Panc1 (cell line): ENCODE results near the gene CENPP. TPM values are rescaled to one million over a fixed set of nuclear protein-coding genes. Genes with fewer than 3 reads are reported as not detected.

Experiments
- ATAC-seq: fragments of 200-7000 bp; cut with Tn5 transposase; 2 replicates; pipeline ENCODE4 v1.9.1; 2020; ENCODE audit warnings: mild to moderate bottlenecking, moderate library complexity
- BruUV-seq: library from RNA; stranded (reverse); fragments of 400-500 nt; replicated peaks from 2 replicates; lab custom pipeline; 2021; lab: Mats Ljungman, UMichigan
- CTCF ChIA-PET: fragments of 300-600 bp; sonication (Branson Sonifier 250); formaldehyde crosslinking; loops from one replicate; lab custom pipeline; 2022; ENCODE audit warnings: antibody characterized with exemption; lab: Charles Lee
- POLR2A ChIA-PET: fragments of 300-600 bp; sonication (Branson Sonifier 250); formaldehyde crosslinking; loops from one replicate; lab custom pipeline; 2022; ENCODE audit warnings: antibody characterized with exemption; lab: Charles Lee
- DNase-seq: peaks from one replicate; pipeline ENCODE4 v3.0.0-alpha.2; 2010; ENCODE audit warnings: low read depth, low spot score
- H3K27ac ChIP-seq: 2 replicates; pipeline ENCODE4 v1.5.1; 2011; ENCODE audit warnings: mild to moderate bottlenecking, low read length, inconsistent platforms
- H3K27me3 ChIP-seq: fragments of 200-500 bp; sonication (Bioruptor generic); 2 replicates; pipeline ENCODE4 v1.6.0; 2014; ENCODE audit warnings: low read length, inconsistent platforms; ENCODE audit not compliant: control insufficient read depth, insufficient read depth
- H3K36me3 ChIP-seq: fragments of 200-500 bp; sonication (Bioruptor generic); 2 replicates; pipeline ENCODE4 v1.5.1; 2014; ENCODE audit warnings: inconsistent platforms, mild to moderate bottlenecking, low read length, moderate library complexity; ENCODE audit not compliant: control insufficient read depth, insufficient read depth
- H3K4me1 ChIP-seq: 2 replicates; pipeline ENCODE4 v1.5.1; 2011; ENCODE audit warnings: inconsistent platforms, mild to moderate bottlenecking, low read length, moderate library complexity; ENCODE audit not compliant: control insufficient read depth, insufficient read depth
- H3K4me3 ChIP-seq, 2 experiments: 2 replicates each; pipeline ENCODE4 v1.5.1; 2011 to 2012; ENCODE audit warnings: low read depth in 2 of 2, low read length in 2 of 2, mild to moderate bottlenecking in 2 of 2, inconsistent platforms in 1 of 2, moderate library complexity in 1 of 2
- H3K9me3 ChIP-seq: fragments of 200-500 bp; sonication (Bioruptor generic); 2 replicates; pipeline ENCODE4 v1.5.1; 2014; ENCODE audit warnings: low read depth, mild to moderate bottlenecking, inconsistent platforms, low read length, moderate library complexity; ENCODE audit not compliant: control insufficient read depth, insufficient read depth
- POLR2AphosphoS5 ChIP-seq: IDR thresholded peaks from 2 replicates; pipeline ENCODE4 v1.6.1; 2012; ENCODE audit warnings: mild to moderate bottlenecking, low read depth, low read length, moderate library complexity
- SIN3A ChIP-seq: IDR thresholded peaks from 2 replicates; pipeline ENCODE4 v1.6.1; 2012; ENCODE audit warnings: low read depth, mild to moderate bottlenecking, low read length, moderate library complexity, borderline replicate concordance; ENCODE audit not compliant: insufficient read depth
- TCF7L2 ChIP-seq: IDR thresholded peaks from 2 replicates; pipeline ENCODE4 v1.6.1; 2011; ENCODE audit warnings: mild to moderate bottlenecking, low read depth, low read length, inconsistent platforms
- in situ Hi-C: cut with HindIII; loops from 2 replicates; pipeline ENCODE4 v1.10.0; 2016; ENCODE audit warnings: low sequenced_read_pairs, low pct_unique_long_range_greater_than_20kb
- intact Hi-C: fragments of 100-400 bp; cut with micrococcal nuclease; formaldehyde crosslinking; loops from one replicate; pipeline ENCODE4 v1.10.0; 2022; ENCODE audit not compliant: unreplicated experiment
- total RNA-seq: library from RNA; stranded (reverse); gene quantifications from one replicate; pipeline ENCODE4 v1.2.1, GENCODE V29; 2021; ENCODE audit not compliant: unreplicated experiment
- TF ChIP-seq, protein P1 (sequence below): fragments of 450-650 bp; IDR thresholded peaks from 2 replicates; pipeline ENCODE4 v1.5.1; 2017; ENCODE audit warnings: mild to moderate bottlenecking
- TF ChIP-seq, protein P2 (sequence below), 2 experiments: IDR thresholded peaks; 2 replicates each; pipeline ENCODE4 v1.6.1; 2011 to 2012; ENCODE audit warnings: low read depth in 2 of 2, control low read depth in 1 of 2, low read length in 1 of 2, mild to moderate bottlenecking in 1 of 2, moderate library complexity in 1 of 2; ENCODE audit not compliant: insufficient read depth in 1 of 2

CENPP gene
- total RNA-seq, 1 experiment from 2014 or later = 6.7 TPM

DNA sequence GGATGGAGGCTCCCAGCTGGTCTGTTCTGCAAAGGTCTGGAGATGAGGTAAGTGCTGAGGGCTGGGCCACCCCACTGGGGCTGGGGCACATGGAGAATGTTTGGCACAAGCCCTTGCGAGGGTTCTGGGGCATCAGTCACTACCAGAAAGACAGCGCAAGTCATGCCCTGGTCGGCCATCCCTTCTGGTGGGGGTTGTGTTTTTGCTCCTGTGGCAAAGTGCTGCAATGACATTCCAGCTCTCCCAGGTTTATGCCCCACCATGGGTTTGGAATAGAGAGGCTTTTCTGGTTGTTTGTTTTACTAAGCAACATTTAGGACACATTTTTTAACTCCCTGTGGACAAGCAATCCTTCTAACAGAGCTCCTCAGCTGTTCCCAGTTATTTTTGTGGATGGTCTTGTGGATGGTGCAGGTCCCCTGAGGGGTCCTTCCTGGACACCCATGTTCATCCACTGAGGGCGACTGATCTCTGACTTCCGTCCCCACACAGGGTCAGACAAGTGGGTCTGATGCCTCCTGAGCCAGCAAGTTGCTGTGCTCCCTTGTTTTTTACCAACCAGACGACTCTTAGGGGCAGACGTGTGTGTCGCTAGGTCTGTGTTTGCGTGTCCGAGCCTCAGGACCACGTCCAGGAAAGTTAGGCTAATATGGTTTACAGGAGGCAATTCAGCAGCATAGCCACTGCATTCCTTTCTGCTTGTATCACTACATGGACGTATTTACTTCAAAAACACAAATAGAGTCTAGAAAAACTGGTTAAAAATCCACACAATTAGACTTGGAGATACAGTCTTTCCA, 274.9 kb downstream of the CENPP start:
- DNase-seq (no peak), ATAC-seq (no peak)
- POLR2A ChIA-PET = no interaction called here
- Histone ChIP-seq H3K27me3 (no peaks in the 10 kb centered on the region), H3K36me3 (no peaks in the 10 kb centered on the region), H3K27ac (no peak overlapping the region), H3K4me1 (peaks cover 15% of the 10 kb centered on the region), H3K9me3 (no peaks in the 10 kb centered on the region), H3K4me3 (no peak overlapping the region)
- intact Hi-C loops (no loop called here), in situ Hi-C loops (no loop called here)
- CTCF ChIA-PET = no interaction called here
- TF ChIP-seq, protein P1, sequence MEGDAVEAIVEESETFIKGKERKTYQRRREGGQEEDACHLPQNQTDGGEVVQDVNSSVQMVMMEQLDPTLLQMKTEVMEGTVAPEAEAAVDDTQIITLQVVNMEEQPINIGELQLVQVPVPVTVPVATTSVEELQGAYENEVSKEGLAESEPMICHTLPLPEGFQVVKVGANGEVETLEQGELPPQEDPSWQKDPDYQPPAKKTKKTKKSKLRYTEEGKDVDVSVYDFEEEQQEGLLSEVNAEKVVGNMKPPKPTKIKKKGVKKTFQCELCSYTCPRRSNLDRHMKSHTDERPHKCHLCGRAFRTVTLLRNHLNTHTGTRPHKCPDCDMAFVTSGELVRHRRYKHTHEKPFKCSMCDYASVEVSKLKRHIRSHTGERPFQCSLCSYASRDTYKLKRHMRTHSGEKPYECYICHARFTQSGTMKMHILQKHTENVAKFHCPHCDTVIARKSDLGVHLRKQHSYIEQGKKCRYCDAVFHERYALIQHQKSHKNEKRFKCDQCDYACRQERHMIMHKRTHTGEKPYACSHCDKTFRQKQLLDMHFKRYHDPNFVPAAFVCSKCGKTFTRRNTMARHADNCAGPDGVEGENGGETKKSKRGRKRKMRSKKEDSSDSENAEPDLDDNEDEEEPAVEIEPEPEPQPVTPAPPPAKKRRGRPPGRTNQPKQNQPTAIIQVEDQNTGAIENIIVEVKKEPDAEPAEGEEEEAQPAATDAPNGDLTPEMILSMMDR = no peak
- TF ChIP-seq POLR2AphosphoS5 (no peak), SIN3A (no peak), TCF7L2 (no peak)
- TF ChIP-seq, protein P2, sequence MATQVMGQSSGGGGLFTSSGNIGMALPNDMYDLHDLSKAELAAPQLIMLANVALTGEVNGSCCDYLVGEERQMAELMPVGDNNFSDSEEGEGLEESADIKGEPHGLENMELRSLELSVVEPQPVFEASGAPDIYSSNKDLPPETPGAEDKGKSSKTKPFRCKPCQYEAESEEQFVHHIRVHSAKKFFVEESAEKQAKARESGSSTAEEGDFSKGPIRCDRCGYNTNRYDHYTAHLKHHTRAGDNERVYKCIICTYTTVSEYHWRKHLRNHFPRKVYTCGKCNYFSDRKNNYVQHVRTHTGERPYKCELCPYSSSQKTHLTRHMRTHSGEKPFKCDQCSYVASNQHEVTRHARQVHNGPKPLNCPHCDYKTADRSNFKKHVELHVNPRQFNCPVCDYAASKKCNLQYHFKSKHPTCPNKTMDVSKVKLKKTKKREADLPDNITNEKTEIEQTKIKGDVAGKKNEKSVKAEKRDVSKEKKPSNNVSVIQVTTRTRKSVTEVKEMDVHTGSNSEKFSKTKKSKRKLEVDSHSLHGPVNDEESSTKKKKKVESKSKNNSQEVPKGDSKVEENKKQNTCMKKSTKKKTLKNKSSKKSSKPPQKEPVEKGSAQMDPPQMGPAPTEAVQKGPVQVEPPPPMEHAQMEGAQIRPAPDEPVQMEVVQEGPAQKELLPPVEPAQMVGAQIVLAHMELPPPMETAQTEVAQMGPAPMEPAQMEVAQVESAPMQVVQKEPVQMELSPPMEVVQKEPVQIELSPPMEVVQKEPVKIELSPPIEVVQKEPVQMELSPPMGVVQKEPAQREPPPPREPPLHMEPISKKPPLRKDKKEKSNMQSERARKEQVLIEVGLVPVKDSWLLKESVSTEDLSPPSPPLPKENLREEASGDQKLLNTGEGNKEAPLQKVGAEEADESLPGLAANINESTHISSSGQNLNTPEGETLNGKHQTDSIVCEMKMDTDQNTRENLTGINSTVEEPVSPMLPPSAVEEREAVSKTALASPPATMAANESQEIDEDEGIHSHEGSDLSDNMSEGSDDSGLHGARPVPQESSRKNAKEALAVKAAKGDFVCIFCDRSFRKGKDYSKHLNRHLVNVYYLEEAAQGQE (IDR thresholded peaks at IDR 0.05; ENCODE audit: insufficient read depth in 1 of 2, low read depth in 2 of 2, low read length in 1 of 2) = no peak
- no TSS peak for BruUV-seq

DNA sequence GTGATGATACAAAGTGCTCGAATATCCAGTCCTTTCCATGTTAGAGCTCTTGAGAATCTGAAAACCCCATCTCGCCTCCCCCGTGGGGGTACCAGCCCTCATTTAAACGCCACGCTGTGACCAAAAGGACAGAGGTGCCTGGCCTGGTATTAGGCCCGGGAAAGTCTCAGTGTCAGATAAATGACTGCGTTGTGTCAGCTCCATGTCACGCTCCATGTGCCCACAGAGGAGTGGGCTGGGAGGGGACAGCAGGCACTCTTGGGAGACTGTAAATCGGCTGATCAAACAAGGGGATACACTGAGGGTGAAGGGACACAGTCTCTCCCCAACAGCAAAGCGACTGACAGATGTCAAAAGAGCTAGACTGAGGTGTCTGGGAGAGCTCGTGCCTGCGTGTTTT, 275.7 kb downstream of the CENPP start:
- CTCF ChIA-PET = interaction anchor here (0.8 kb wide), 1 partner anchor 365 kb away, joined by 3 read pairs; no protein-coding TSS in a partner anchor
- in situ Hi-C loops (no loop called here), intact Hi-C loops (no loop called here)
- peaks cover 10% of the 10 kb centered on the region for H3K4me1 ChIP-seq
- POLR2A ChIA-PET = no interaction called here
- ATAC-seq (no peak), DNase-seq (no peak)
- no TSS peak for BruUV-seq
- H3K9me3 ChIP-seq = no peaks in the 10 kb centered on the region
- no peaks in the 10 kb centered on the region for H3K27me3 ChIP-seq
- H3K36me3 ChIP-seq = no peaks in the 10 kb centered on the region
- no peak overlapping the region for H3K4me3 ChIP-seq
- H3K27ac ChIP-seq = no peak overlapping the region
- TF ChIP-seq, protein P2 (IDR thresholded peaks at IDR 0.05; ENCODE audit: insufficient read depth in 1 of 2, low read depth in 2 of 2, low read length in 1 of 2) = no peak
- TF ChIP-seq, protein P1 = no peak
- TF ChIP-seq SIN3A (no peak), TCF7L2 (no peak), POLR2AphosphoS5 (no peak)
